Effector CD8-positive, alpha-beta T cell (primary cell): ENCODE data around the gene SLC30A4.
"Not testable (repeated sequence)": the region's sequence is repeated elsewhere in the genome, so short reads cannot be mapped to it uniquely, and the experiment has no call there.

Experiments used
- DNase-seq: peaks from one replicate; lab custom pipeline; 2025; lab: John Stamatoyannopoulos, UW
- total RNA-seq, 4 experiments: gene quantifications; one replicate each; lab custom pipeline; 2026; lab: John Stamatoyannopoulos, UW

Gene SLC30A4, protein sequence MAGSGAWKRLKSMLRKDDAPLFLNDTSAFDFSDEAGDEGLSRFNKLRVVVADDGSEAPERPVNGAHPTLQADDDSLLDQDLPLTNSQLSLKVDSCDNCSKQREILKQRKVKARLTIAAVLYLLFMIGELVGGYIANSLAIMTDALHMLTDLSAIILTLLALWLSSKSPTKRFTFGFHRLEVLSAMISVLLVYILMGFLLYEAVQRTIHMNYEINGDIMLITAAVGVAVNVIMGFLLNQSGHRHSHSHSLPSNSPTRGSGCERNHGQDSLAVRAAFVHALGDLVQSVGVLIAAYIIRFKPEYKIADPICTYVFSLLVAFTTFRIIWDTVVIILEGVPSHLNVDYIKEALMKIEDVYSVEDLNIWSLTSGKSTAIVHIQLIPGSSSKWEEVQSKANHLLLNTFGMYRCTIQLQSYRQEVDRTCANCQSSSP
- total RNA-seq = 9.7 to 22.3 (median 13.7) reads per million in 4 experiments

DNA sequence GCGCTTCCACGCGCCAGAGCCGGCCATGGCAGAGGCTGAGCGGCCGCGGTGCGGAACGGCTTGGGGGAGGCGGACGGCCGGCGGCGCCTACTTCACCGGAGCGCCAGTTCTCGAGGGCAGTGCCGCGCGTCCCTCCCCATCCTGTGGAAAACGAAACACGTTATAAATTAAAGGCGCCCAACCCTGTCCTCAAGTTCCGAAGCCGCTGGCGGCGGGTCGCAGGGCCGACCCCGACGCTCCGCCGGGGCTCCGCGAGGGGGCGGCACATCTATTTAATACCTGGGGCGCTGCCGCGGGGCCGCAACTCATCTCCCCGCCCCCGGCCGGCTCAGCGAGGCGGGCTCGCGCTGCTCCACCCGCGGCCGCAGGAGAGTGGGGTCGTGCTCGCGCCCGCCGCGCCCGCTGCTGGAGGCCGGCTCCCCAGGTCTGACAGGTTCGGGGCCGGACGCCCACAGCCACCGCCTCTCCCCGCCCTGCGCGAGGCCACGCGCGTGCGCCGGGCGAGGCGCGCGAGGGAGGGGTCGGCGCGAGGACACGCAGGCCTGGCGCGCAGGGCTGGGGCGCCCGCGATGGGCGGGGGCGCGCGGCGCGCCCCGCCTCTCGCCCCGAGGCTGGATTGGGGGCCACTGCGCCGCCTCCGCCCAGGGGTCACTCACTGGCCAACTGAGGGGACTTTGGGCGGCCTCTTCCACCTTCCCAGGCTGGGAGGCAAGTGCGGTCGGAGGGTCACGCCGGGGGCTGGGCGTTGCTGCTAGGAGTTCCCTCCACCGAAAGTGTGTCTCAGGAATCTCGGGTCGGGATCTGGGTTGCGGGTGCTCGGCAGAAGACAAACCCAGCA is at the start of gene SLC30A4:
Gene SLC30A4 (minus strand): TSS at position 428 of the 838 bp plus-strand sequence. CDS start 401 bp downstream, at position 27.
- peak; percentile 53 for DNase-seq

DNA sequence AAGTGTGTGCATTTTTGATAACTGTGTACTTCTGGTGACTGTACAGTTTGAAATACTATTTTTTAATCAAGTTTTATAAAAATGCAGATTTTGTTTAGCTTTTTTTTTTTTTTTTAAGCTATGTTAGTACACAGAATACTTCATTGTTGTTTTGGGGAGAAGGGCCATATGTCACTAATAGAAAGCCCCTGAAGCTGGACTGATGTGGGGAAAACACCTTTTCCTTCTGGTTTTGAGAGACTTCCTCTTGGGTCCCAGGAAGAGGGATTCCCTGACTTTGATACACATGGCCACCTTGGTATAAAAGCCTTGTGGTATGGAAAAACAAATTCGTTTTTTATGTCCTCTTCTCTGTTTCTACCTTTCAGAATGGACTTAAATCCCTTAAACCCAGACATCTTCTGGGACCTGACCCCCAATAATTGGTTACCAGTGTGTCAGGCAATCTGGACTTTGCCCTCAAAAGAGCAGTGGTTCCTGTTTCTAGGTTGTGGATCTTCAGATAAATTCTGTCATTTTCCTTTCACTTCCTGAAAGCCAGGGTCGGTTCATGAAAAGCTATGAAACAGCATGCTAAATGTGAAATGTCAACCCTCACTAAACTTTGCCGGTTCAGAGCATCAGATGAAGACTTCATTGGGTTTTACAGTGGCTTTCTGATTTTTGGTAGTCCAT is 33.5 kb upstream of the SLC30A4 start:
- no peak for DNase-seq

DNA sequence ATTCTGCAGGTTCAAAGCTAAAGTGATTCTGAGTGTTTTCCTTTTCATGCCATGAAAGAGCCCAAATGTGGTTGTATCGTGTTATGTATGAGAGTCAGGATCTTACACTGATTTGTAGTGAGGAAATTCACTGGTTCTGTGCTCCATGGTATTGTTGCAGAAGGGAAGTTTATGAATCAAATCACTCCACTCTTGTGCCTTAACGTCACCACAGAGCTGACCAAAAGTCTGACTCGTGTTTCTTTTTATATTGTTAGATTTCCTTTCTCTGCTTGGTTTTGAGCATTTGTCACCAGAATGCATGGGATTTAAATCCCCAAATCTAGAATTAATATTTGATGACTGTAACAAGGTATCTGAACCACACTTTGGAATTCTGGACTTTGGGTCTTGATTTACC is 29.1 kb upstream of the SLC30A4 start:
- DNase-seq = no peak

DNA sequence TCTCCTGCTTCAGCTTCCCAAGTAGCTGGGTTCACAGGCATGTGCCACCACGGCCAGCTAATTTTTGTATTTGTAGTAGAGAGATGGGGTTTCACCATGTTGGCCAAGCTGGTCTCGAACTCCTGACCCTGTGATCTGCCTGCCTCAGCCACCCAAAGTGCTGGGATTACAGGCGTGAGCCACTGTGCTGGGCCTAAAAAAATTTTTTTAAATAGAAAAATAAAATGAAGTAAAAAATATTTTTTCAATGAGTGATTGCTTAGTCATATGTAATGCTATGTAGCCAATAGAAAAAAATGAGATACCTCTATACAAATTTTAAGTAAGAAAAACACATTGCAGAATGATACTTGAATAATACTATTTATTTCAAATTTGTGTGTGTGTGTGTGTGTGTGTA is 27.9 kb upstream of the SLC30A4 start:
- no peak for DNase-seq

DNA sequence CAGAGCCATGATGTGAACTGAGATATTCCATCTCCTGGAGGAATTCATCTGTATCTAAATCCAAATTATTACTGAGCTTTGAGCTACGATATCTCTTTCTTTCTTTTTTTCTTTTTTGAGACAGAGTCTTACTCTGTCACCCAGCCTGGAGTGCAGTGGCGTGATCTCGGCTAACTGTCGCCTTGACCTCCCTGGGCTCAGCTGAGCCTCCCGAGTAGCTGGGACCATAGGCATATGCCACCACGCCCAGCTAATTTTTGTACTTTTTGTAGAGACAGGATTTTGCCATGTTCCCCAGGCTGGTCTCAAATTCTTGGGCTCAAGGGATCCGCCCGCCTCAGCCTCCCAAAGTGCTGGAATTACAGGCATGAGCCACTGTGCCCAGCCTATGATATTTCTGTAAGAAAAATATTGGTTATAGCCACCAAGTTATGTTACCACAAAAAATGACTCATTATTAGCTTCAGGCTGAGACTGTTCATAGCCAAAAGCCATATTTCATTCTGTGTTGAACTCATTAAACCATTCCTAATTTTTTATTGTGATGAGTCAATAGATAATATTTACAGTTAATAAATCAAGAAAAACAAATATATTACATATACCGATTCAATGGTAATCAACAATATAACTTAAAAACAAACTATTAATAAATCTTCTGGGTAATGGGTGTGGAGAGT is 27.1 kb upstream of the SLC30A4 start:
- DNase-seq = no peak

DNA sequence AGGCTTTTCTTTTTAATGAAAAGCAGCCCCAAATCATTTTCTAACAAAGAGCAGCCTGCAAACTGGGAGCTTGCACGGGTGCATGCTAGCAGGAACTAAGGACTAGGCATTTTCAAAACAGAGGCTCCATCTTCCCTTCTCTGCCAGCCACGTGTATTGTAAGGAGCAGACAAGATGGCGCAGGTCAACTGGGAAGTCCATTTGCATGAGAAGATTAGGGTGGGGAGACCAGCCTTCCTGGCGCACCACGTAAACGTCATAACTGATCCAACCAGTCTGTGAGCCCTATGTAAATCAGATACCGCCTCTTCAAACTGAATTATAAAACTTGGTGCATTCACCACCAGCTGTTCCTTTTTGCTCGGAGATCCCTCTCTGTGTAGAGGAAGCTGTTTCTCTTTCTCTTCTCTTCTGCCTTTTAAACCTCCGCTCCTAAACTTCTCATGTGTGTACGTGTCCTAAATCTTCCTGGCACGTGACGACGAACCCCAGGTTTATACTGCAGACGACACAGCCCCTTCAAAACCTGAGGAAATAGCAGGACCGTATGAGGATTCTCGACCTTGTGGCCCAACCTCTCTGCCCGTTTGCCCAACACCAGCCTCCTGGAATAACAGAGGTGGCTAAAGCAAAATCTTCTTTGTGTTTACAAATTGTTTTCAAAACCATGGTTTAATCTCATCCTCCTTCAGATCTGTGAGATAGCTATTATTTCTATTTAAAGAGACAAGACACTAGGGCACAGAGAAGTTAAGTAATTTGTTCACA is 26.4 kb upstream of the SLC30A4 start:
- no peak for DNase-seq

DNA sequence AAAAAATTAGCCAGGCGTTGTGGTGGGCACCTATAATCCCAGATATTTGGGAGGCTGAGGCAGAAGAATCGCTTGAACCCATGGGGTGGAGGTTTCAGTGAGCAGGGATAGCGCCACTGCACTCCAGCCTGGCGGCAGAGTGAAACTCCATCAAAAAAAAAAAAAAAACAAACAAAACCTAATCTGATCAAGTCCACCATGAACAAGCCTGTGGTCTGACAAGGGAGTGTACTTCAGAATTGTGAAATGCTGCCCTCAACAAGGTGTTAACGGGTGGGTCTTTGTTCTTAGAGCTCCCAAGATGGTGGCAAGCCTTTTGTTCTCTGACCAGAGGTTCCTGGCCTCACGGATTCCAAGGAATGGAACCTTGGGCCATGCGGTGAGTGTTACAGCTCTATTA is 24.2 kb upstream of the SLC30A4 start:
- DNase-seq = no peak

DNA sequence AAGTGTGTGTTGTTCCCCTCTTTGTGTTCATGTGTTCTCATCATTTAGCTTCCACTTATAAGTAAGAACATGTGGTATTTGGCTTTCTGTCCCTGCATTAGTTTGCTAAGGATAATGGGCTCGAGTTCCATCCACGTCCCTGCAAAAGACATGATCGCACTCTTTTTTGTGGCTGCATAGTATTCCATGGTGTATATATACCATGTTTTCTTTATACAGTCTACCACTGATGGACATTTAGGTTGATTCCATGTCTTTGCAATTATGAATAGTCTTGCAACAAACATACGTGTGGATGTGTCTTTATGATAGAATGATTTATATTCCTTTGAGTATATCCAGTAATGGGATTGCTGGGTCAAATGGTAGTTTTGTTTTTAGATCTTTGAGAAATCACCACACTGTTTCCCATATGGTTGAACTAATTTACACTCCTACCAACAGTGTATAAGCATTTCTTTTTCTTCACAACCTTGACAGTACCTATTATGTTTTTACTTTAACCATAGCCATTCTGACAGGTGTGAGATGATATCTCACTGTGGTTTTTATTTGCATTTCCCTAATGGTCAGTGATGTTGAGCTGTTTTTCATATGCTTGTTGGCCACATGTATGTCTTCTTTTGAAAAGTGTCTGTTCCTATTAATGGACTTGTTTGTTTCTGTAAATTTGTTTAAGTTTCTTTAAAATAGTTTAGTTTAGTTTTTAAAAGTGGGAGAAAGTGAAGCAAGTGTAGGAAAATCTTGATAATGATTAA is 21.9 kb upstream of the SLC30A4 start:
- no peak for DNase-seq

DNA sequence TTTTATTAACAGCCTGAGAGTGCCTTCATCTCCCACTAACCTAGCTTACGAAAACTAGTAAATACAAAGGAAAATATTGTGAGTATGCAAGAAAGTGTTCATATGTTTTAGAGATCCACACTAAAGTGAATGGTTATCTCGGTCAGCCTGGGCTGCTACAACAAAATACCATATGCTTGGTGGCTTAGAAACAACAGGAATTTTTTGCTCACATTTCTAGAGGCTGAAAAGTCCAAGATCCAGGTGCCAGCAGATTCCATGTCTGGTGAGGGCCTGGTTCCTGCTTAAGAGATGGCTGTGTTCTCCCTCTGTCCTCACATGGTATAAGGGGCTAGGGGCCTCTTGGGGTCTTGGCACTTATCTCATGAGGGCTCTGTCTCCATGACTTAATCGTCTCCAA is 20.5 kb upstream of the SLC30A4 start:
- no peak for DNase-seq

DNA sequence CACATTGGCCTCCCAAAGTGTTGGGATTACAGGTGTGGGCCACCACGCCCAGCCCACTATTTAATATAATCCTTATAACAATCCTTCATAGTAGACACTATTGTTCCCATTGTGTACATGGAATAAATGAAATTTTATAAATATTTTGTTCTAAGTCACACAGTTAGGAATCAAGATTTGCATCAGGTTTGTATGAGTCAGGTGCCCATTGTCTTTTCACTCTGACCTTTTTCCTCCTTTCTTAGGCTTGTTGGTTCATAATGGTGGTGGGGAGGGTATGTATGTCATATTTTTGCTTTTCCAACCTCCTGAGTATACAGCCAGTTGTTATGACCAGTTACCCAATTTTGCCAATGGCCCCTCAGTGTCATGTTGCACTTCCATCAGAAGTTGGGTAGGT is 18.0 kb upstream of the SLC30A4 start:
- no peak for DNase-seq

DNA sequence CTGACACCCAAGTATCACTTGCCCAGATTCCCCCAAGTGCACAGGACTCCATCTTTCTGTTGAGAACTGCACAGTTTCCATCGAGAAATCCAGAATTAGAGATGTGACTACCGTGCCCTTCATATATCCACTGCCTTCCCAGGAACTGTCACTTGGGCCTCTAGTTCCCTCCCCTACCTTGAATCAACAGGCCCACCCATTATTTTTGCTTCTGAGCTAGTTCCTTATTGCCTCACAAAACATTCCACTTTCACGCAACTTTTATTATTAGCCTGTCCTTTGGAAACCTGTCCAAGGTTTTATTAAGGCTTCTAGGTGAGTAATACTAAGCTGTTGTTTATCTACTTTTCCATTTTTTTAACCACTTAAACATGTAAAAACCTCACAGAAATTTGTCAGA is 17.1 kb upstream of the SLC30A4 start:
- no peak for DNase-seq

DNA sequence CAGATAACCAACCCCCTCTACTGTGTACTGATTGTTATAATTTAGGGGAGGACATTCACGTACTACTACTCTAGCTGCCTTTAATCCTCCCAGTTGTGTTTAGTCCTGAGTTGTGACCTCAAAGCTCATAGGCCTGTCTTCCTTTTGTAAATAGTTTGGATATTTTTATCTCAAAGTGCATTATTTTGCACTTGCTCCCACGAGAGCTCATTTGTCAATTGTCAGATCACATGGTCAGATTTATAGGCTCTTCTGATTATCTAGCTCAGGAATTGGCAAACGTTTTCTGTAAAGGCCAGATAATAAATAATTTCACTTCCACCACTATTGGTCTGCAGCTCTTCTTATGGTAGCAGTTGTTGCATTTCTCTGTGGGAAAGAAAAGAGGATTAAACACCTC is 14.4 kb upstream of the SLC30A4 start:
- DNase-seq = no peak

DNA sequence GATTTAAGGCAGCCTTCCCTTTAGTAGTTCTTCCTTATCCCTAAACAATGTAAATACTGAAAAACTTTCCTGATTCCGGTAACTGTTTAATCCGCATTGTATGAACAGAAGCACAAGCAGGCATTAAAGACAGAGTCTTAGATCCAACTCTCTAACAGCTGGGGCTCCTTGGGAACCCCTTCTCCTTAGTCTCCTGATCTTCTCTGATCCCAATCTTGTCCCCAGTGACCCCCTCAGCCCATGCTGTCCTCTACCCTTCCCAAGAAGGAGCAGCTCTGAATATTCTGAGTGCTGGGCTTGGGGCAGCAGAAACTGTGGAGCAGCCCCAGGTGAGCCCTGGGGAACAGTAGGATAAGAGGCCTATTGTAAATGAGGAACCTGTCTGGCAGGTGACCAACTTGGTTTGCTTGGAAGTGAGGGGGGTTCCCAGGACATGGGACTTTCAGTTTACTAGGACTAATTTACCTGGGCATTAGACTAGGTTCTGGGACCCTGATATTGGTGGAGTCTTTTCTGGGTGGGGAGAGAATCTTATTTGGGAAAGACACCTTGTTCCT is 13.0 kb upstream of the SLC30A4 start:
- no peak for DNase-seq

DNA sequence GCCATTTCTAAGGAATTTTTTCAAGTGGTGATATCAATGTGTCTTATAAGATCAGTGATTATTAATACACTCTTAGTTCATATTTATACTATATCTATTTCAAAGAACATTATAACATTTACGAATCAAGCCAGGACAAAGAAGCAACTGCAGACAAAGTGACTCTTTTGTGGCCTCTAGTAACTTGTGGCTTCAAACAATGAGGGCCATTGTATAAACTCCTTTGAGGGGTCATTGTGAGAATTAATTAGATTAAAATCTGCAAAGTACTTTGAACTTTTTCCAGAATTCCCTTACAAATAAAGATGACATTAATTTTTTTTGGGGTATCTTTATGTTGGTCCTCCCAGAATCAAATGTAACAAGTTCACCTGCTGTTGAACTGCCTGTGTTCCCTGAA is 12.3 kb upstream of the SLC30A4 start:
- no peak for DNase-seq

DNA sequence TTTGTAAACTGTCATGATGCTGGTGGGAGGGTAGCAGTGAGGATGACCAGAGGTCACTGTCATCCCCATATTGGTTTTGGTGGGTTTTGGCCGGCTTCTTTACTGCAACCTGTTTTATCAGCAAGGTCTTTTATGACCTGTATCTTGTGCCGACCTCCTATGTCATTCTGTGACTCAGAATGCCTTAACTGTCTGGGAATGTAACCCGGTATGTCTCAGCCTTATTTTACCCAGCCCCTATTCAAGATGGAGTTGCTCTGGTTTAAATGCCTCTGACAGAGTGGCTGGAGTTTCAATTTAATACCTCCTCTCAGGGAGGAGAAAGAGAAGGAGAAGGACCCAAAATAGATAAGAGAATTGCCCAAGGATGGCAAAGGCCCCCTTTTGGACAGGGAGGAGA is 10.3 kb upstream of the SLC30A4 start:
- not testable (repeated sequence) for DNase-seq

DNA sequence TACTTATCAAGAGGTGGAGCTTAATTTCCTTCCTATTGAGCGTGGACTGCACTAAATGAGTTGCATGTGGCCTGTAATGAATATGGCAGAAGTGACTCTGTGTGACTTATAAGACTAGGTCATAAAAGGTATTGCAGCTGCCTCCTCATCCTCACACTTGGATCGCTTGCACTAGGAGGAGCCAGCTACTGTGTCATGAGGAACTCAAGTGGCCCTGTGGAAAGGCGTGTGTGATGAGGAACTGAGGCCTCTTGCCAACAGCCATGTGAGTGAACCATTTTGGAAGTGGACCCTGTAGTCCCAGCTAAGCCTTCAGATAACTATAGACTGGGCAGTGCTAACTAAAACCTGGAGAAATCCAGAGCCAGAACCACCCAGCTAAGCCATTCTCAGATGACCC is 7.1 kb upstream of the SLC30A4 start:
- no peak for DNase-seq

DNA sequence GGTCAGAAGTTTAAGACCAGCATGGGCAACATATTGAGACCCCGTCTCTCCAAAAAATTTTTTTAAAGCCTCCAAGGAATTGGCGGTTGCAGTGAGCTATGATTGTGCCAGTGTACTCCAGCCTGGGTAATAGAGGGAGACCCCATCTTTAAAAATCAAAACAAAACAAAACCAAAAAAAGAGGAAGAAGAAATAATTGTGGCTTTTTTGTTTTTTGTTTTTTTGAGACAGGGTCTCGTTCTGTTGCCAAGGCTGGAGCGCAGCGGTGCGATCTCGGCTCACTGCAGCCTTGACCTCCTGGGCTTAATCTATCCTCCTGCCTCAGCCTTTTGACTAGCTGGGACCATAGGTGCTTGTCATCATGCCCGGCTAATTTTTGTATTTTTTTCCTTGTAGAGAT is 4.5 kb upstream of the SLC30A4 start:
- DNase-seq = no peak

DNA sequence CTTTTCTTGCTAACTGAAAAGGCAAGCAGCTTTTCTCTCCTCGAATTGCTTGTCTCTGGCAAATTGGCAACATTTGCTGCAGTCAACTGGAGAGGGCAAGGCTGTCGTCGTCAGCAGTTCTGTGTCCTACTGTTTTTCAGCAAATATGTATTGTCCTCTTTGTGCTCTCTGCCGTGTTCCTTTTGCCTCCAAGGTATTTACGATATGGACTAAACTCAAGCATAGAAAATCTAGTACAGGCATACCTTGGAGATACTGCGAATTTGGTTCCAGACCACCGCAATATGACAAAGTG is 558 bp upstream of the SLC30A4 start:
- no peak for DNase-seq

DNA sequence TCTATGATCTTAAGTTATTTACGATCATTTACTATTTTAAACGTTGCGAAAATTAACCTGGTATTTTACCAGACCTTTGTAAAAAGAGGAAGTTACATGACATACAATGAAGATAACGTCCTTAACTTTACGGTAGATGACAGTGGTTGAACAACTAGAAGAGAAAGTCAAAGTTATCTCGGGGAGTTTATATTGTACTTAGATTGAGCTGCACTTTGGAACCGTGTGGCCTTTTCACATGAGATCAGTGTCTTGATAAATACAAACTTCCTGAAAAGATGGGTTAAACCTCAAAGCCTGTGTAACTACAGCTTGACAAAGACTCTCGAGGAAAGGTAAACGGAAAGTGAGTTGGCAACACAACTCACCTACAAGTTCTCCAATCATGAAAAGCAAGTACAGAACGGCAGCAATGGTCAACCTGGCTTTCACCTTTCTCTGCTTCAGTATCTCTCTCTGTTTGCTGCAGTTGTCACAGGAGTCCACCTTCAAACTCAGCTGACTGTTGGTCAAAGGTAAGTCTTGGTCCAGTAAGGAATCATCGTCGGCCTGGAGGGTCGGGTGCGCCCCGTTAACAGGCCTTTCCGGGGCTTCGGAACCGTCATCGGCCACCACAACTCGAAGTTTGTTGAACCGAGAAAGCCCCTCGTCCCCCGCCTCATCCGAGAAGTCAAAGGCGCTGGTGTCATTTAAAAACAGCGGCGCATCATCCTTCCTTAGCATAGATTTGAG is 793 bp downstream of the SLC30A4 start:
- DNase-seq = no peak
